Measurements from ENCODE around the gene IL1A.

IL1A gene

DNA sequence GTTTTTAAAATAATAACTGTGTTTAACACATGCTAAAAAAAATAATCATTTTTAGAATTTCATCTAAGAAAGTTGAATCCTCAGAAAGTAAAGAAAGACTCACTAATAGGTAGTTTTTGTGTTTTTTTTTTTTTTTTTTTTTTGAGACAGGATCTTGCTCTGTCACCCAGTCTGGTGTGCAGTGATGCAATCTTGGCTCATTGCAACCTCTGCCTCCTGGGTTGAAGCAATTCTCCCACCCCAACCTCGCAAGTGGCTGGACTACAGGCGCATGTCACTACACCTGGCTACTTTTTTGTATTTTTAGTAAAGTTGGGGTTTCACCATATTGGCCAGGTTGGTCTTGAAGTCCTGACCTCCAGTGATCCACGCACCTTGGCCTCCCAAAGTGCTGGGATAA, 27.0 kb downstream of the IL1A start:
- DNase-seq, result no peak

DNA sequence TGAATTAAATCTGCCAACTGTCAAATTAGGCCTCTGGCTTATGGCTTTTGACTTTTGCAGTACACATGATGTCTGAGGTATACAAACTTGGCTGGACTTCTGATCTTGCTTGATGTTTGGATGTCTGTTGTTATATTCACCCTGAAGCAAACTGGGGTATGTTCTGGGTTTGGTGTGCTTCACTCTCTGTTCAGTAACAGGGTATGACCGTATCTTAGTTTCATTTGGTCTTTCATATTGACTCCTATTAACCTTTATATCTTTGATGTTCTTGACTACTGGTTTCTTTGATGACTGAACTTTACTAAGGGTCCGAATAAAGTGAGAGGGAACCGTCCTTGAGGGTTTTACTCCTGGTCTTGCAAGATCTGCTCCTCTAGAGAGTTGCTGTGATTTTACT, 28.1 kb downstream of the IL1A start:
- no peak for DNase-seq

DNA sequence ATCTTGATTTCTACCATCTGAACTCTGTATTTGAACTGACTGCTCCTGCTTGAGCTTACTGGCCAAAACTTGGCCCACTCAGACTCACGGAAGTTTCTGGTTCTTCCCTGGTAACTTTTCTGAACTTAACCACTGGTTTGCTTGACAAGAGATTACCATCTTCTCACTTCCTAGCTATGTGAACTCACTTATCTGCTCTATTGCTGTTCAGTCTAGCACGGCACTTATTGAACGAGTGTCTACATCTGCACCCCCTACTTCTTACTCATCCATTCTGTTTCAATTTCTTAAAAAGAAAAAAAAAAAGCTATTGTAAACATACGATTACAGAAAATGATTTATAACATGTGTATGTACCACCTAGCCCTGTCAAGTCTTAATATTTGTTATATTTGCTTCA, 28.8 kb downstream of the IL1A start:
- no peak for DNase-seq

DNA sequence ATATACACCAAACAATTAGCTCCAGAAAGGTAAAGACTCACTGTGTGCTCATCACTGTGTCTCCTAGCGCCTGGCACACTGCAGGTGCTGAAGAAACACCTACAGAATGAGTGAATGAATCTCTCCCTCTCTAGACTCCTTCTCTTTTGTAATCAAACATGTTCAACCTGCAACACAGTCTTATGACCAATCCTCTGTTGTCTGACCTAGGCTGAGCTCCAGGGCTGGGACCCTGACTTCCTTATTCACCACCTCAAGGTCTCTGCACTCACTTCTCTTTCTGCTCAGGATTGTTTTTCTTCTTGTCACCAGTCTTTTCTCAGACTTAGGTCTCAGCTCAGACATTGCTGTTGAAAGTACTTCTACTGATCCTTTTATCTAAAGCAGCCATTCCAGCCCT, 29.7 kb downstream of the IL1A start:
- DNase-seq, result no peak

DNA sequence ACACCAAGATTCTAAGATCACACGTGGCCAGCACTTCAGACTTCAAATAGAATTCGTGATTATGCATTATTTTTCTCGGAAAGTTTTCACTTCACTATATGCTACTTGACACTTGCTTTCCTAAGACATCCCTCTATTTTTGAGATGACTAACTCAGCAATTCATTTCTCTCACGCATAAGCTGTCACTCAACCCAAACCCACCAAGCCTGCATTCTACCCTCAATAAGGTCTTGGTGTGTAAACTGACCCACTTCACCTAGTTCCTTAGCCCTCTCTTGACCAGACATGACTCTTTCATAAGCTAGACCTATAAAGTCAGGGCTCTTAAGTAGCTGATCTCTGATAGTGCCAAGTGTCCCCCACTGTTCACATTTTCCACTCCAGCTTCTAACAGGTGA, 31.6 kb downstream of the IL1A start:
- no peak for DNase-seq

DNA sequence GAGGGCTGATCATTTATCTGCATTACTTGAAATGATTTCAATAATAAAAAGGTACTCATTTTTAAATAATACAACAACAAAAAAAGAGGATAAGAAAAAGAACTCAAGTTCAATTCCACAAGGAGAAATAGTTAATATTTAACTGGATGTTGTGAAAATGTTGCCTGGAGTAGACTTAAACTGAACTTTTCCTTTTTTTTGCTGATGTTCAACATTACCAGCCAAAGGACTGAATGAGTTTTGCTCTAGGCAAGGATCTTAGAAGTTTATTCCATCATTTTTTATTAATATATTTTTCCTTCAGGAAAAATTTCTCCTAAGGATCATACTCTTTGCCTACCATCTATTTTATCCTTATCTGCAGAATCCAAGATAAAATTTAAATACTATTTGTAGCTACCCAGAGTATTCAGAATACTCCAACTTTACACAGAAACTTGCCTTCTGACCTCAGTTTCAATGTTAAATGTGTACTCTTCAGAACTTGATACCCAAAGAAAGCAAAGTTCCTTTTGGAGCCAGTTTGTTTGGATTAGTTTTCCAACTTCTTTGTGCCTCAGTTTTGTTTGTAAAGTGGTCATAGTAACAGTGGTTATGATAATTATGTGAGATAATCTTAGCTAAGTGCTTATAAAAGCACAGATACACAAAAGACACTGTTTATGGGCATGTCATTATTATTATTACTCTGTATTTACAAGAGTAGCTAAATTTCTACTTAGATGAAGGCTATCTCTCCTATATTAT, 32.7 kb downstream of the IL1A start:
- DNase-seq, result no peak

DNA sequence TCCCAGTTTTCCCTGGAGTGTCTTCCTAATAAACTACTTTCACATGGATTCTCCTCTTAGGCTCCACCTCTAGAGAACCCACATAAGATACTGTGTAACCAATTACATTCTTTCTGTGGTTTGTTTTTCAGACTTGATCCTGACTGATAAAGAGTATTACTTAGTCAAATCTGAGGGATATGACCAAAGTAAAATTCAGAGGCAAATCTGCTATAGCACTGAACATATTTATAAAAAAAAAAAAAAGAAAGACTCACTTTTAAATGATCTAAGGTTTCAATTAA, 33.8 kb downstream of the IL1A start:
- DNase-seq, result no peak

DNA sequence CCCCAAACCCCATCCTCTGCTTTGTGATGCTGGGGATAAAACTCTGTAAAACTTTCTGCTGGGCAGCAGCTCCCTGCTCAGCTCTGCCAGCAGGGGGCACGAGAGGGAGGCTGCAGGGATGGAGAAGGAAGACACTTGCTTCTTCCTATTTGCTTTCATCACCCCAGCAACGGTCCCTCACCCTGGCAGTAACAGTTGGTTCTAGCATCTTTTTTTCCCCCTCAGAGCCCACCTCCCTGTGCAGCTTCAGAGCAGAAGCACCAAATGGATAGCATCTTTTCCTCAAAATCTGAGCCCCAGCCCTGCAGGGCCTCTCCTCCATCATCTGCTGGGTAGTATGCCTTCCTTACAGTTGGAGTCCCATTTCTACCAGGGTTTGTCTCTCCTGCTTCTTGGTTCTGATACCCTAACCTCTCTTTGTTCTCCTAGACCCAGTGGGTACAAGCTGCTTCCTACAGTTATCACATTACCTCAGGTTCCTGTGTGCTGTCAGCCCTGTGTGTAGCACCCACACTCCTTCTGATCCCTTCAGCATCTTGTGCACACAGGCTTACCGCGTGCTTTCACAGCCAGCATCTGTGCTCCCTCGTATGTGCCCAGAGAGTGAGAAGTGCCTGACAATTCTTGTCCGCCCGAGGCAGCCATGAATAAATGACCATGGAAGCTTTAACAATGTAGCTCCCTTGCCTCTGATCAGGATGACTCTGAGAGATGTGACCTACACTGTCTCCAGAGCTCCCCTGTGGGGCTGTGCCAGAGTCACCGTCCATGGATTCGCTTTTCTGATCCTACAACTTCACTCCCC, 34.3 kb downstream of the IL1A start:
- no peak for DNase-seq

DNA sequence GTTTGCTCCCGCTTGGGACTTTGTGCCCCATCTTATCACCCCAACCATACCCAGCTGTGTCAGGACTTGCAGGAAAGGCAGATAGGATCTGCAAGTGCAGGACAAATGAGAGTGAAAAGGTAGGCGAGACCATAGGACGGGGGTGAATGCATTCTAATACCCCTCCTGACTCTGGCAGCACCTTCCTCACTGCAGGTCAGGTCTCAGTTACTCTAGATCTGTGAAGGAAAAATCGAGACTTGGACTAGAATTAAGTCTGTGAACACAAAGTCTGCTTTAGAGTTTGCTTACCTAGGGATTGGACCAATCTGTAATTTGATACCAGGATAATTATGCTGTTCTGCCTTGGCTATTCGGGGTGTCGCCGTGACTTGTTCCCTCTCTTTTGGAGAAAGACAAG, 43.8 kb downstream of the IL1A start:
- no peak for DNase-seq

DNA sequence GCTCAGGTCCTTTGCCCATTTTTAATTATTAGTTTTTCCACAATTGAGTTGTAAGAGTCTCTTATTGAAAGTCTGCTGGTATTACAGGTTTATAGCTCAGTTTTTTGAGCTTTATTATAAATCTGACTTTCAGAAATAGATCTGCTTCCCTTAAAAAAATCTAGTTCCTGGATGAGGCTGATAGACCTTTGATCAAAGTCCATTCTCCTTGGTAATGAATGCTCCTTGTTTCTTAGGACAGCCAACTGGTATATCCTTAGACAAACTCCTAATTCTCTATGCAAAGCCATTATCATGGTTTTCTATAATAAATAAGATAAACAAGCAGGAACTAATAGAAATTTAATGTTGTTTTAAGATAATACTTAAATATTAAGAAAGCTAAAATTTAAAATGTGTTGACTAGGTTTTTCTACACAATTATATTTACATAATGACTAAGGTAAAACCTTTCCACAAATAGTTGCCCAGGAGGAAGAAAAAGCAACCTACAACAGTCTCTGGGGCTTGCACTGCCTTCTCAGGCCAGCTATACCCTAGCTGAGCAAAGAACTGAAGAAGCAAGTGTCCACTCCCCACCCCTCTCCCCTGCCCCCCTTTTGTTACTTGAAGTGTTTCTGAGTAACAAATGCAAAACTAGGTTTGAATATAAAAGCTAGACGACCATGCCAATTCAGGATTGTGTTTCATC, 46.6 kb downstream of the IL1A start:
- no peak for DNase-seq

DNA sequence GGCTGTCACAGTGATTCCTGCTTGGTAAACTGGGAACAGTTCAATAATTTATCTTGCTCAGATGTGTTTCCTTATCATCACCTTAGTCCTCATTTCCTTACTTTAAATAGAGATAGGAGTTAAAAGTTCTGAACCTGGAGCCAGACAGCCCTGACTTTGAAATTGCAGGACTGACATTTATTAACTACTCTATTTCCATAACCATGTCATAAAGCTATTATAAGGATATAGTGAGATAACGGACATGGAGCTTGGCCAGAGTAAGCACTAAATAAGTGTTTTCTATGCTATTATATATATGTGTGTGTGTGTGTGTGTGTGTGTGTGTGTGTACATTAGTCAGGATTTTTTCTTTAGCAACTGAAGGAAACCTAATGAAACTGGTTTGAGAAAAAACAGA, 50.4 kb downstream of the IL1A start:
- DNase-seq, result no peak

DNA sequence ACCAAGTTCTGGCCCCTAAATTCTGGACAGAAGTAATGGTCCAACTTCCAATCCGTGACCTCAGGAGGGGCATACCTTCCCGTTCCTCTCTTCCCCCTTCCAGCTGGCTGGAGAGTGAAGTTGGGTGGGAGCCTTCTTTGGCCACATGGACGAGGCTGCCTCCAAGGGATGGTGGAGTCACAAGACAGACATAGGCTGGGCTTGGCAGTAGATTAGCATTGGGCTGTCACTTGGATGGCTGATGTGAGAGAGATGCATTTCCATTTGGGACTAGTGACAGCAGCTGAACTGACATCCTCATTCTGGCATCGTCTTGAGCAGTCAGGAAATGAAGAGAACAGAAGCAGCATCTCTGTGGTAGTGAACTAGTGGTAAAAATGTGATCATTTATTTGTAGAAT, 50.8 kb downstream of the IL1A start:
- no peak for DNase-seq

DNA sequence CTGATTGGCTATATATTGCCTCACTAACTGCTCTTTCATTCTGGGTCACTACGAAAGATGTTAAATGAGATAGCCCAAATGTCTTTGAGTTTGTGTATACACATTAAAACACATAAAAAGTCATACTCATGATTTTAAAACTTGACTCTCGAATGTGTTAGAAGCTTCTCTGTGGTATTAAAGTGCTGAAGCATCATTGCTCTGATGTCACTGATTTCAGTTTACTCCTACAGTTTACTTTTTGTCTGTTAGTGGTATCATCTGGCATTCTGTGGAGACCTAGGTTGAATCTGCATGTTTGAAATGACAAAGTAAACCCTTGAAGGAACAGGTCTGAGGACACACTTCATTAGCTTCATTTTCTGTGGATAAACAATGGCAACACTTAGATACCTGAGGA, 52.8 kb downstream of the IL1A start:
- no peak for DNase-seq

DNA sequence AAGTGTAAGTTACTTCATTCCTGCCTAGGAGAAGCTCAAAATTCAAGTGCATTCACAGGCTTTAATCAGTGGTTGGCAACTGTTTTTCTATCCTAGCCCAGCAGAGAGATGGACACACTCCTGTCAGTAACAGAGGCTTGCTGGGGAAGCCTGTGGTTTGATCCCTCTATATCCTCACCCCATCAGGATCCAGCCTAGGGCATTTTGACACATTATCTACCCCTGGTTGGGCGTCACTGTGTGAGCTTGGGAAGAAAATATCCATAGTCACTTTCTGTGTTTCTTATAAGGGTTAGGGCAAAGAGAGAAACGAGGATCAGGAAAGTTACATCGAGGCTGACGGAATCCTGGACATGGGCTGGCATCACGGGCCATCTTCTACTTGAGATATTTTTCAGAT, 53.5 kb downstream of the IL1A start:
- no peak for DNase-seq

DNA sequence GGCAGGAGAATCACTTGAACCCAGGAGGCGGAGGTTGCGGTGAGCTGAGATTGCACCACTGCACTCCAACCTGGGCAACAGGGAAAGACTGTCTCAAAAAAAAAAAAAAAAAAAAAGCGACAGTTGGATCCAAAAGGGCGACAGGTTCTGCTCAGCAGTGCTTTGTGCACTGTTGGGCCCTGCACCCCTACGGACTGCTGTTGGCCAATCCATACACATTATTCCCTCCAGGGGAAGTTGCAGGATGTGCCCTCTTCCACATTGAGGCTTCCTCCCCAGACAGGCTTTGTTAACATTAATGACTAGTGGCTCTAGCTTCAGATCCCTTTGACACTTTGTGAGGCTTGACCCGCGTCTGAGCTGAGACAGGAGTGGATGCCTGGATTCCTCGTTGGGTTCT, 54.1 kb downstream of the IL1A start:
- no peak for DNase-seq

DNA sequence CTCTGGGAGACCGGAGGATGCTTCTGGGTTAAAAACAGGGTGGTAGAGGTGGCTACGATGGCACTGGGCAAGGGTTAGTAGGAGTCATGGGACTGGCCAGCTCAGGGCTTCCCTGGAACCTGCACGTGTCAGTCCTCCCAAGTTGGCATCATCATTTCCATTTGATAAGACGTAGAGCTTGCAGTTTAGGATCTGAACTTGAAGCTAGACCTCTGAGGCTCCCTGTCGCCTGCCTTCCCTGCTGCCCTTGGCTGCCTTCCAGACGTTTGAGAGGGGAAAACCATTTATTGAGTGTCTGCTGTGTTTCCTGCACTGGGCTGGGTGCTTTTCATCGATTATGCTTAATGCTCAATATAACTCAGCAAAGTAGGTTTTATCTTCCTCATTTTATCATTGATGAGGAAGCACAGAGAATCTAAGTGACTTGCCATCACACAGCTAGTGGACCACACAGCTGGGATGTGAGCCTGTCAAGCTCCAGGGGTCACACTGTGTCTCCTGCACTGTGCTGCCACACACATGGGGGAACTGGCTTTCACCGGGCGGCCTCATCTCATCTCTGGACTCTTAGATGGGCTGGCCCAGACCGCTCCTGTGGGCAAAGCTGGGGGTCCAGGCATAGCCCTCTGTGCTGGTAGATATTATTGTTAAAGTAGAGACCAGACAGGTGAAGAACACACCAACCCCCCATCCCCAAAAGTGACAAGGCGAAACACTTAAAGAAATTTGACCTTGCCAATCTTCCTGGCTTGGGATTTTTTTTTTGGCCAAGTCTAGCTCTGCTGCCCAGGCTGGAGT, 55.7 kb downstream of the IL1A start:
- DNase-seq, result no peak

DNA sequence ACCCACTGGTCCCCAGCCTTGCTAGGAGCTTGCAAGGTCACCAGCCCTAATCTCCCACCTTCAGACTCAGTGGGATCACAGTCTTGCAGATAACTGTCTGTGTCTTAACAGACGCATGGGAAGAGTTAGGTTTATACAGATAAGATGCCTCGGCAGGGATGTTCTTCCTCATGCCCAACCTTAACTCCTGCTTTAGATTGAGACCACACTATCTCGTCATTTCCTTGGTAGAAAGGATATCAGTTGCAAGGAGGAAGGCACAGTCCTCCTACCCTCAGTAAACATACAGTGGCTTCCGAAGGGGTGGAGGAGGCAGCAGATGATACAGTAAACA, 56.3 kb downstream of the IL1A start:
- DNase-seq, result no peak

DNA sequence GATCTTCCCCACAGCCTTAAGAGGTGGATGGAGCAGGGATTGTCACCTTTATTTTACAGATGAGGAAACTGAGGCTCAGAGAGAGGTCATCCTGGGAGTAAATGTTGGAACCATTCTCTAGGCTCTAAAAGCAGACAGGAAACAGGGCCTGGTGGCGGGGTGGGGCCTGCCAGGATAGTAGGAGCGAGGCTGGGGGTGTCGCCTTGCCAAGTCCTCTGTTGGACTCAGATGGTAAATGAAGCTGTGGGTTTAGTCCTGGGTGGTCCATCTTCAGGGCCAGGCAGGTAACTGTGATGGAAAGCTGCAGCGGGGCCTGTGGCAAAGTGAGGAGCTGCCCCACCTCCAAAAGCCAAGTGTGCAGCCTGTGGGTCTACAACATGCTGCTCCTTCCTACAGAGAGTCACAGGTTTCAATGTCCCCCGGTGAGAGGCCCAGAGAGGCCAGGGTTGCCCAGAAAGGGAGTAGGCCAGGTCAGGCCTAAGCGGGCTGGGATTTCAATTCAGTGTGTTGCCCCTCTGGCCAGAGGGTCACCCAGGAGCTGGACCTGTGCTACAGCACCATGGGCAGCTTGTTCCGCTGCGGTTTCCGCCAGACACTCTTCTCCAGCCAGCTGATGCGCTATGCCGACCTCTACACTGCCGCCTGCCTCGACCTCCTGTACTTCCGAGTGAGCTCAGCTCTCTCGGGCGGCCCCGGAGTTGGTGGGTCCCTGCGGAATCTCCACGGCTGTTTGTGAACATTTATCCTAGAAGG, 56.8 kb downstream of the IL1A start:
- no peak for DNase-seq

DNA sequence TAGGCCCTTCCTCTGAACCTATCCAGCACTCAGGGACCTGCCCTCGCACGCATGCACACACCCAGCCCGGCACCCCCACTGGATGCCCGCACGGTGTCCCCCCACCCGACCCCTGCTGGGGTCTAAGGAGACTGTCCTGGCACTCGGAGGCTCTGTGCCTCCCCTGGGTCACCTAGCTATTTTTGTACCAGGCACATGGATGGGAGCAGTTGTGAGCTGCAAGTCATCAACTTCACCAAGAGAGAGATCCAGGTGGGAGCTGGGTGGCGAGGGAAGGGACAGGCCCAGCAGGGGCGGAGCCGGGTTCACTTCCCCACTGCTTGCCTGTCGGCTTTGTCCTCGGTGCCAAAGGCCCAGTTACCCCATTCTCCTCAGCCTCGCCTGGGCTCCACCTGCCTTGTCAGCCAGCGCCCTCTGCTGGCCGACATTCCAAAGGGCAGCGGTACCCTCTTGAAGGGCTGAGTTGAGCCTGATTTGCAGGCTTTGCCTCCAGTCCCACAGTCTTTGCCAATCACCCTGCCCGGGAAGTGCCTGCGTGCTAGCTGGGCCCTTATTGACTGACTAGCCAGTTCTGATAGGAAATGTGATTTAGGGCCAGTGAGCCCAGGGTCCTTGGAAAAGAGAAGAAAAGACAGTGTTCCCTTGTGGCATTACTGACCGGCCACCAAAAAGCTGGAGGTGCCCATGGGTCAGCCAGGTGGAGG, 57.7 kb downstream of the IL1A start:
- DNase-seq, result no peak

DNA sequence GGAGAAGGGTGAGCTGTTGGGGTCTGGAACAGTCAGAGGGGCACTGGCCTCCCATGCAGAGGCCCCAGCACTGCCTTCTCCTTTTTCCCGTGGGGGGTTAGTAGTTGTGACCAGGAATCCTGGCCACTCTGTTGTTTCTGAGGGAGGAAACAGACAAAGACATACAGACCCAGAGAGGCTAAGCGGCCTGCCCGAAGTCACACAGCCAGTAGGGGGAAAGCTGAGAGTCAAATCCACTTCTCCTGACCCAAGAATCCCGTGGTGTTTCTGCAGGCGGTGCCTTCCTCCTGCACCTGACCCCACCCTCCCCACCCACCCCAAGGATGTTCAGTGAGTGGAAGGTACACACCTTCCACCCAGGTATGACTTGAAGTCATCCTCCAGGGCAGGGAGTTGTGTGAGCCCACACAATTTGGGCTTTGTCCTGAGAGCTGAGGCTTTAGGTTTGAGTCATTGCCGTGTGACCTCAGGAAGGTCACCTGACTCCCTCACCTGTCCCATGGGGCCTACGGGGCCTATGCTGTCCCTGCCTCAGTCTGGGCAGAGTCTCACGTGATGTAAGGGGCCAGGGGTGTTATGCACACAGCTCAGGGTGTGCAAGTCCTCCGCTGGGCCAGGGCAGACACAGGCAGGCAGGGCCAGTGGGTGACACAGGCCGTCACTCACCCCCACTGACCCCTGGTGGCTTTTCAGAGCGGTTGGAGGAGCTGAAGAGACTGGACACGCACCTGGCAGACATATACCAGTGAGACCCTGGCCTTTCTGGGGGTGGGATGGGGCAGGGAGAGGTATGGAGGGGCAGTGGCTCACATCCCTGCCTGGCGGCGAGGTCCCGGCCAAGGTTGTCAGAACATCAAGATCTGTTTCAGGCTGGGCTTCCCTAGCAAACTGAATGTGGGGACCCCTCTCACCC, 58.5 kb downstream of the IL1A start:
- DNase-seq, result no peak

Measured in cortex of kidney (tissue), 1 donor.